ENCODE data around the gene LRRC34.

The LRRC34 gene

GRCh38 chr3:169855514-169855913 is 42.8 kb upstream of the LRRC34 start:
- TF ChIP-seq ZNF8 (CRISPR knock-in tag; IDR thresholded peaks at IDR 0.05) (no peak), ARNTL (CRISPR knock-in tag; IDR thresholded peaks at IDR 0.05; ENCODE audit: borderline replicate concordance, low read depth) (no peak), TOX (CRISPR knock-in tag; IDR thresholded peaks at IDR 0.05; ENCODE audit: borderline replicate concordance) (no peak)
- no peak for ATAC-seq

GRCh38 chr3:169850618-169851017 is 37.9 kb upstream of the LRRC34 start:
- TF ChIP-seq OSR1 (CRISPR knock-in tag; IDR thresholded peaks at IDR 0.05) (no peak), ZNF70 (CRISPR knock-in tag; IDR thresholded peaks at IDR 0.05) (no peak), CSDC2 (CRISPR knock-in tag; IDR thresholded peaks at IDR 0.05) (no peak), ZFP3 (CRISPR knock-in tag; IDR thresholded peaks at IDR 0.05) (no peak), ZNF565 (CRISPR knock-in tag; conservative IDR thresholded peaks at IDR 0.05; ENCODE audit: low read depth) (no peak), ZC3H10 (CRISPR knock-in tag; IDR thresholded peaks at IDR 0.05) (no peak), POU6F1 (CRISPR knock-in tag; IDR thresholded peaks at IDR 0.05; ENCODE audit: borderline replicate concordance, low read depth) (no peak), ARNTL (CRISPR knock-in tag; IDR thresholded peaks at IDR 0.05; ENCODE audit: borderline replicate concordance, low read depth) (no peak), PATZ1 (CRISPR knock-in tag; IDR thresholded peaks at IDR 0.05; ENCODE audit: borderline replicate concordance) (no peak), RARB (CRISPR knock-in tag; IDR thresholded peaks at IDR 0.05) (no peak), TSHZ2 (CRISPR knock-in tag; IDR thresholded peaks at IDR 0.05) (no peak)
- no peak for ATAC-seq

GRCh38 chr3:169848741-169849140 is 36.0 kb upstream of the LRRC34 start:
- no peak for ATAC-seq
- TF ChIP-seq PPARA (CRISPR knock-in tag; IDR thresholded peaks at IDR 0.05; ENCODE audit: borderline replicate concordance) (no peak), SNAI2 (CRISPR knock-in tag; IDR thresholded peaks at IDR 0.05) (no peak), TCF4 (CRISPR knock-in tag; IDR thresholded peaks at IDR 0.05; ENCODE audit: borderline replicate concordance) (no peak), TSHZ2 (CRISPR knock-in tag; IDR thresholded peaks at IDR 0.05) (no peak), ARNTL (CRISPR knock-in tag; IDR thresholded peaks at IDR 0.05; ENCODE audit: borderline replicate concordance, low read depth) (no peak), ZFP30 (CRISPR knock-in tag; IDR thresholded peaks at IDR 0.05) (no peak), CSRNP3 (CRISPR knock-in tag; IDR thresholded peaks at IDR 0.05) (no peak), ZNF565 (CRISPR knock-in tag; conservative IDR thresholded peaks at IDR 0.05; ENCODE audit: low read depth) (no peak)

Data from SK-N-SH treated with all-trans-retinoic acid at 6 μM for 48 hours (cell line).